Tibial nerve (tissue), 4 donors: ENCODE results near the gene LRRC56. TPM values are rescaled to one million over a fixed set of nuclear protein-coding genes. Genes with fewer than 3 reads are reported as not detected.
A peak's percentile ranks its signal among the peaks of the same experiment; 100 is the strongest.

Source experiments
- DNase-seq, 2 donors: peaks; one replicate each; pipeline ENCODE4 v3.0.0-alpha.2; 2019; ENCODE audit warnings: low spot score in 2 of 2
- H3K27ac ChIP-seq, 4 donors: fragments of 200-600 bp; sonication (generic) in 3 of 4; one replicate each; pipeline ENCODE4 v1.5.1; 2017 to 2019; ENCODE audit warnings: mild to moderate bottlenecking in 1 of 4
- H3K27me3 ChIP-seq, 2 donors: fragments of 200-600 bp; sonication (generic) in 1 of 2; one replicate each; pipeline versions ENCODE4 v1.5.1 to v1.6.0; 2017 to 2019
- H3K36me3 ChIP-seq, 3 donors: fragments of 200-600 bp; sonication (generic); one replicate each; pipeline ENCODE4 v1.5.1; 2018 to 2019
- H3K4me1 ChIP-seq, 4 donors: fragments of 200-600 bp; sonication (generic) in 3 of 4; one replicate each; pipeline ENCODE4 v1.5.1; 2017 to 2019
- H3K4me3 ChIP-seq, 4 donors: fragments of 200-600 bp; sonication (generic) in 3 of 4; one replicate each; pipeline ENCODE4 v1.5.1; 2017 to 2019; ENCODE audit warnings: mild to moderate bottlenecking in 1 of 4, moderate library complexity in 1 of 4
- H3K9me3 ChIP-seq, 4 donors: fragments of 200-600 bp; sonication (generic) in 3 of 4; one replicate each; pipeline ENCODE4 v1.5.1; 2017 to 2019
- EP300 ChIP-seq, 2 donors: sonication (generic); formaldehyde crosslinking; IDR thresholded peaks; one replicate each; pipeline ENCODE4 v1.6.1; 2017; ENCODE audit warnings: antibody characterized with exemption in 2 of 2, mild to moderate bottlenecking in 1 of 2
- POLR2A ChIP-seq, 2 donors: fragments of 450-650 bp; IDR thresholded peaks; one replicate each; pipeline ENCODE4 v1.6.1; 2017; ENCODE audit warnings: antibody characterized with exemption in 2 of 2, mild to moderate bottlenecking in 2 of 2, moderate library complexity in 2 of 2
- WGBS, 2 donors: methylation state at CpG; one replicate each; pipeline ENCODE4 v1.1.5; 2018; 5-methylcytosine and 5-hydroxymethylcytosine counted together
- total RNA-seq, 4 donors: library from RNA; depleted of rRNA; stranded (reverse); fragments of >200 nt; gene quantifications; one replicate each; pipeline ENCODE4 v1.1.0, GENCODE V29; 2016
- TF ChIP-seq, protein P1 (sequence below), 5 experiments: fragments of 200-600 bp in 3 of 5; fragments of 450-650 bp in 2 of 5; sonication (generic) in 3 of 5; IDR thresholded peaks; one replicate each; pipeline ENCODE4 v1.5.1; 2016 to 2019; ENCODE audit warnings: antibody characterized with exemption in 5 of 5, mild to moderate bottlenecking in 3 of 5, moderate library complexity in 2 of 5

LRRC56 gene
- total RNA-seq, 4 donors from 2014 or later = 0.22 to 1.4 (median 0.60) TPM; not detected in 1

DNA sequence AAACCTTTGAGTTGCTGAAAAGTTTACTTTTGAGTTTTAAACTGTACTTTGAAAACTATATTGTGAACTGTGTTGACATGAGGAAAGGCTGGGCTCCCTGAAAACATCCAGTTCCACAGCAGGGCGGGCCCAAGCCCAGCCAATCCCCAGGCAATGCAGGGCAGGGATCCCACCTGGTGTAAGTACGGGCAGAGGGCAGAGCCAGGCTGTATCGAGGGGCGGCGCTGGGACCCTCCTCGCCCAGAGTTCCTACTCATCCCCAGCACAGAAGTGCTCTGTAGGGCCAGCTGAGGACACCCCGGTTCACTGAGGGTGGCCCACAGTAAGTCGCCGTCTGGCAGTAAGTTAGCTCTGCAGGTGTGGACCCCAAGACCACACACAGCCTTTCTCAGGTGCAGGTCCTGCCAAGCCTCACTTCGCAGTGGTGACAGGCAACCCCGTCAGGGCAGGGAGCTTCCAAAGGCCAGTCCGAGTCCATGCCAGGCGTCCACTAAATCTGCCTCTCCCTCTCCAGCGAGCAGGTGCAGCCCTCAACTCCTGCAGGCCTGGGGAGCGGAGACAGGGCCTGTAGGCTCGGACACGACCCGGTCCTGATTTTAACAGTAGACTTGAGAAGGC lies 29.8 kb downstream of the LRRC56 start:
- Histone ChIP-seq H3K27me3 (no peaks in the 10 kb centered on the region), H3K4me3 (peak overlapping the region in 1 of 4 donors; percentile 79), H3K4me1 (peaks cover 0 to 23% (median 9%) of the 10 kb centered on the region in 4 donors), H3K27ac (peak overlapping the region; percentile 55 to 92 (median 88)), H3K36me3 (no peaks in the 10 kb centered on the region), H3K9me3 (no peaks in the 10 kb centered on the region)
- TF ChIP-seq, protein P1, sequence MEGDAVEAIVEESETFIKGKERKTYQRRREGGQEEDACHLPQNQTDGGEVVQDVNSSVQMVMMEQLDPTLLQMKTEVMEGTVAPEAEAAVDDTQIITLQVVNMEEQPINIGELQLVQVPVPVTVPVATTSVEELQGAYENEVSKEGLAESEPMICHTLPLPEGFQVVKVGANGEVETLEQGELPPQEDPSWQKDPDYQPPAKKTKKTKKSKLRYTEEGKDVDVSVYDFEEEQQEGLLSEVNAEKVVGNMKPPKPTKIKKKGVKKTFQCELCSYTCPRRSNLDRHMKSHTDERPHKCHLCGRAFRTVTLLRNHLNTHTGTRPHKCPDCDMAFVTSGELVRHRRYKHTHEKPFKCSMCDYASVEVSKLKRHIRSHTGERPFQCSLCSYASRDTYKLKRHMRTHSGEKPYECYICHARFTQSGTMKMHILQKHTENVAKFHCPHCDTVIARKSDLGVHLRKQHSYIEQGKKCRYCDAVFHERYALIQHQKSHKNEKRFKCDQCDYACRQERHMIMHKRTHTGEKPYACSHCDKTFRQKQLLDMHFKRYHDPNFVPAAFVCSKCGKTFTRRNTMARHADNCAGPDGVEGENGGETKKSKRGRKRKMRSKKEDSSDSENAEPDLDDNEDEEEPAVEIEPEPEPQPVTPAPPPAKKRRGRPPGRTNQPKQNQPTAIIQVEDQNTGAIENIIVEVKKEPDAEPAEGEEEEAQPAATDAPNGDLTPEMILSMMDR (IDR thresholded peaks at IDR 0.05) = no peak
- DNase-seq = no peak
- 90 to 92% methylated on average over 15 to 18 of the region's 18 CpGs for WGBS, 2 donors

DNA sequence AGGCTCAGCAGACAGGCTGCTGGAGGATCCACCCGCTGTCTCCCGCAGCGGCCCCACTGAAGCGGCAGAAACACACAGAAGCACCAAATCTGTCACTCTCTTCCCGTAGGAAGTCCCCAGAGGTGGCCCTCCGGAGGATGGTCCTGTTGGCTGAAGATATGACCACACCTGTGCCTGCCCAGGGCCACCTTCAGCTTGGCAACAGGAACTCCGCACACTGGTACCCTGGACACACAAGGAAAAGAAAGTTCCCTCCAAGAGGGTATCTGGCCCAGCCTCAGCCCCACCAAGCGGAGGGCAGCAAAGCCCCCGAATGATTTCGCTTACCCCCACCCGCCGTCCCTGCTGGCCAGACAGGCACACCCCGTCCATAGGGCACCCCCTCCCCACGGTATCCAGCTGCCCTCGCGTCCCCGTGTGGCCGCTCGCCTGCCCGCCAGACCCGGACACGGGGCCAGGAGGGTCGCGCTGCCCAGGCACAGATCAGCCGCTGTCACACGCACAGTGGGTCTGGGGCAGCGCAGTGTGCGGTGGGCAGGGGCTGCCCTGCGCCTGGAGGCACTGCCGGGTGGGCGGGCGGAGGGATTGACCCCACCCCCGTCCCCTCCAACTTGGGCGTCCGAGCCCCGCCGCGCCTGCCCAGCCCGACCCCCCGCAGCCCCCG lies 30.4 kb downstream of the LRRC56 start:
- no peaks in the 10 kb centered on the region for H3K27me3 ChIP-seq
- no peaks in the 10 kb centered on the region for H3K9me3 ChIP-seq
- TF ChIP-seq EP300 (IDR thresholded peaks at IDR 0.05) (no peak), POLR2A (IDR thresholded peaks at IDR 0.05) (no peak)
- TF ChIP-seq, protein P1 (IDR thresholded peaks at IDR 0.05) = no peak
- H3K27ac ChIP-seq = peak overlapping the region; percentile 55 to 92 (median 88)
- peak overlapping the region; percentile 30 to 79 (median 40) for H3K4me3 ChIP-seq
- WGBS, 2 donors = 26 to 59% methylated on average over 8 to 32 of the region's 41 CpGs
- peaks cover 0 to 21% (median 9%) of the 10 kb centered on the region in 4 donors for H3K4me1 ChIP-seq
- H3K36me3 ChIP-seq = no peaks in the 10 kb centered on the region
- DNase-seq = no peak

- H3K4me1 ChIP-seq = peaks cover 0 to 21% (median 9%) of the 10 kb centered on the region in 4 donors
- TF ChIP-seq, protein P1 (IDR thresholded peaks at IDR 0.05) = peak in 2 of 5 experiments; percentile 41 to 53
- TF ChIP-seq EP300 (IDR thresholded peaks at IDR 0.05) (peak in 1 of 2 donors; percentile 25), POLR2A (IDR thresholded peaks at IDR 0.05) (peak; percentile 55 to 56)
- H3K9me3 ChIP-seq = no peaks in the 10 kb centered on the region
- no peaks in the 10 kb centered on the region for H3K27me3 ChIP-seq
- H3K4me3 ChIP-seq = peak overlapping the region; percentile 31 to 79 (median 68)
- H3K27ac ChIP-seq = peak overlapping the region; percentile 55 to 92 (median 88)
- no peaks in the 10 kb centered on the region for H3K36me3 ChIP-seq
- peak; percentile 80 to 83 for DNase-seq
- WGBS, 2 donors = 1 to 2% methylated on average over 14 to 51 of the region's 123 CpGs
Measured at GRCh38 chr11:568306-569157, 31.2 kb downstream of the LRRC56 start.

GRCh38 chr11:569158-569885 lies 32.0 kb downstream of the LRRC56 start:
- H3K4me1 ChIP-seq = peaks cover 0 to 23% (median 9%) of the 10 kb centered on the region in 4 donors
- H3K4me3 ChIP-seq = peak overlapping the region; percentile 31 to 79 (median 68)
- no peak for TF ChIP-seq EP300 (IDR thresholded peaks at IDR 0.05)
- TF ChIP-seq POLR2A (IDR thresholded peaks at IDR 0.05) = no peak
- TF ChIP-seq, protein P1 (IDR thresholded peaks at IDR 0.05) = no peak
- no peaks in the 10 kb centered on the region for H3K9me3 ChIP-seq
- no peak for DNase-seq
- no peaks in the 10 kb centered on the region for H3K36me3 ChIP-seq
- no peaks in the 10 kb centered on the region for H3K27me3 ChIP-seq
- 22 to 34% methylated on average over 22 to 31 of the region's 36 CpGs for WGBS, 2 donors
- H3K27ac ChIP-seq = peak overlapping the region; percentile 55 to 92 (median 88)
